Activated naive CD8-positive, alpha-beta T cell (primary cell): Measurements from ENCODE around the gene CHRNA1.

Experiments used
- H3K27ac Mint-ChIP-seq: one replicate; pipeline ENCODE4 v1.8.0; 2021; ENCODE audit warnings: mixed read lengths
- H3K27me3 Mint-ChIP-seq: one replicate; pipeline ENCODE4 v1.8.0; 2021; ENCODE audit warnings: mixed read lengths
- H3K36me3 Mint-ChIP-seq: one replicate; pipeline ENCODE4 v1.8.0; 2021; ENCODE audit warnings: mixed read lengths
- H3K4me1 Mint-ChIP-seq: one replicate; pipeline ENCODE4 v1.8.0; 2021; ENCODE audit warnings: low read depth, mixed read lengths
- H3K4me3 Mint-ChIP-seq: one replicate; pipeline ENCODE4 v1.8.0; 2021; ENCODE audit warnings: mild to moderate bottlenecking, mixed read lengths
- H3K9me3 Mint-ChIP-seq: one replicate; pipeline ENCODE4 v1.8.0; 2021; ENCODE audit warnings: low read depth, mixed read lengths

The CHRNA1 gene

GRCh38 chr2:174699993-174700766 is 64.1 kb downstream of the CHRNA1 start:
- peaks cover 2% of the 10 kb centered on the region for H3K27me3 Mint-ChIP-seq
- H3K4me3 Mint-ChIP-seq: no peak overlapping the region
- no peaks in the 10 kb centered on the region for H3K36me3 Mint-ChIP-seq
- no peaks in the 10 kb centered on the region for H3K9me3 Mint-ChIP-seq
- no peak overlapping the region for H3K27ac Mint-ChIP-seq
- no peaks in the 10 kb centered on the region for H3K4me1 Mint-ChIP-seq
